Endothelial cell (in vitro differentiated cells): ENCODE data around the gene COQ7. TPM values are rescaled to one million over a fixed set of nuclear protein-coding genes. Genes with fewer than 3 reads are reported as not detected.

ENCODE experiments used
- DNase-seq: peaks from one replicate; pipeline ENCODE4 v3.0.0; 2021; ENCODE audit warnings: low spot score
- H3K27ac Mint-ChIP-seq: one replicate; pipeline ENCODE4 v1.8.0; 2021; ENCODE audit warnings: mixed read lengths, inconsistent platforms; ENCODE audit not compliant: unreplicated experiment
- H3K27me3 Mint-ChIP-seq: one replicate; pipeline ENCODE4 v1.8.0; 2021; ENCODE audit warnings: mild to moderate bottlenecking, moderate library complexity, mixed read lengths, inconsistent platforms; ENCODE audit not compliant: unreplicated experiment
- H3K36me3 Mint-ChIP-seq: one replicate; pipeline ENCODE4 v1.8.0; 2021; ENCODE audit warnings: mild to moderate bottlenecking, low read depth, mixed read lengths, inconsistent platforms; ENCODE audit not compliant: unreplicated experiment
- H3K4me1 Mint-ChIP-seq: one replicate; pipeline ENCODE4 v1.8.0; 2021; ENCODE audit warnings: mild to moderate bottlenecking, mixed read lengths, inconsistent platforms; ENCODE audit not compliant: unreplicated experiment
- H3K4me3 Mint-ChIP-seq: one replicate; pipeline ENCODE4 v1.8.0; 2021; ENCODE audit warnings: mild to moderate bottlenecking, mixed read lengths, inconsistent platforms; ENCODE audit not compliant: unreplicated experiment
- H3K9me3 Mint-ChIP-seq: one replicate; pipeline ENCODE4 v1.8.0; 2021; ENCODE audit warnings: mixed read lengths, inconsistent platforms; ENCODE audit not compliant: unreplicated experiment
- CTCF ChIP-seq: fragments of 200-600 bp; sonication (generic); IDR thresholded peaks from one replicate; pipeline ENCODE4 v1.5.0; 2021; ENCODE audit warnings: antibody characterized with exemption; ENCODE audit not compliant: unreplicated experiment
- long read RNA-seq: library from polyadenylated mRNA; unstranded; transcript quantifications from one replicate; pipeline ENCODE4 v2.0.0, GENCODE V29; 2020; ENCODE audit not compliant: unreplicated experiment
- total RNA-seq: library from RNA; stranded (reverse); fragmentation: NEBNext Ultra II Directional; extraction: Animal tissue kit (Norgen Biotek cat#: 25700); gene quantifications from one replicate; pipeline ENCODE4 v1.2.1, GENCODE V29; 2021; ENCODE audit not compliant: unreplicated experiment

The COQ7 gene
- total RNA-seq, result 15.3 TPM
- long read RNA-seq, partial matches to known transcripts, result 0 of 2 reads
- long read RNA-seq, other reads (novel, unspliced or antisense), result 0 of 2 reads

- Mint-ChIP-seq H3K36me3 (peaks cover 5% of the 10 kb centered on the region), H3K9me3 (no peaks in the 10 kb centered on the region), H3K4me3 (peak within 1 kb of the TSS; percentile 95), H3K27ac (peak within 1 kb of the TSS; percentile 99), H3K27me3 (no peaks in the 10 kb centered on the region), H3K4me1 (peaks cover 12% of the 10 kb centered on the region)
- TF ChIP-seq CTCF, result peak; percentile 32
- DNase-seq, result peak; percentile 95
Measured at GRCh38 chr16:19067349-19068236, at the start of gene COQ7. Gene COQ7, plus strand, starts transcription at chr16:19067614. Its CDS starts 51 bp downstream, at chr16:19067665.

GRCh38 chr16:19020689-19021088 is 46.7 kb upstream of the COQ7 start:
- H3K9me3 Mint-ChIP-seq, result no peaks in the 10 kb centered on the region
- peaks cover 13% of the 10 kb centered on the region for H3K36me3 Mint-ChIP-seq
- DNase-seq, result no peak
- no peak for TF ChIP-seq CTCF
- H3K4me3 Mint-ChIP-seq, result no peak overlapping the region
- no peaks in the 10 kb centered on the region for H3K27me3 Mint-ChIP-seq
- no peak overlapping the region for H3K27ac Mint-ChIP-seq
- no peaks in the 10 kb centered on the region for H3K4me1 Mint-ChIP-seq

GRCh38 chr16:19021747-19022146 is 45.7 kb upstream of the COQ7 start:
- Mint-ChIP-seq H3K36me3 (peaks cover 13% of the 10 kb centered on the region), H3K4me3 (no peak overlapping the region), H3K9me3 (no peaks in the 10 kb centered on the region), H3K27me3 (no peaks in the 10 kb centered on the region), H3K27ac (no peak overlapping the region), H3K4me1 (no peaks in the 10 kb centered on the region)
- no peak for DNase-seq
- no peak for TF ChIP-seq CTCF

GRCh38 chr16:19027416-19027815 is 40.0 kb upstream of the COQ7 start:
- no peaks in the 10 kb centered on the region for H3K4me1 Mint-ChIP-seq
- H3K36me3 Mint-ChIP-seq, result peaks cover 20% of the 10 kb centered on the region
- no peaks in the 10 kb centered on the region for H3K9me3 Mint-ChIP-seq
- peaks cover 3% of the 10 kb centered on the region for H3K27me3 Mint-ChIP-seq
- H3K27ac Mint-ChIP-seq, result no peak overlapping the region
- DNase-seq, result no peak
- TF ChIP-seq CTCF, result no peak
- H3K4me3 Mint-ChIP-seq, result no peak overlapping the region

- Mint-ChIP-seq H3K9me3 (no peaks in the 10 kb centered on the region), H3K4me1 (no peaks in the 10 kb centered on the region), H3K27me3 (peaks cover 3% of the 10 kb centered on the region), H3K36me3 (peaks cover 20% of the 10 kb centered on the region), H3K27ac (no peak overlapping the region), H3K4me3 (no peak overlapping the region)
- TF ChIP-seq CTCF, result no peak
- no peak for DNase-seq
Measured at GRCh38 chr16:19029980-19030379, 37.4 kb upstream of the COQ7 start.
